Thoracic aorta (tissue), 2 donors: Measurements from ENCODE around the gene ADGRB3. TPM values are rescaled to one million over a fixed set of nuclear protein-coding genes. Genes with fewer than 3 reads are reported as not detected.

Experiments used
- ATAC-seq: fragments of 150-250 bp; one replicate; pipeline ENCODE4 v1.8.0; 2017; ENCODE audit warnings: low read depth; ENCODE audit not compliant: insufficient number of reproducible peaks, low FRiP score
- DNase-seq: peaks from one replicate; pipeline ENCODE4 v3.0.0-alpha.2; 2020; ENCODE audit warnings: low spot score
- H3K27ac ChIP-seq, 2 donors: fragments of 200-600 bp; sonication (generic); 1 replicate in 1 of 2; 2 replicates in 1 of 2; pipeline ENCODE4 v1.5.1; 2016; ENCODE audit warnings: mild to moderate bottlenecking in 2 of 2, moderate library complexity in 2 of 2
- H3K27me3 ChIP-seq: fragments of 200-600 bp; sonication (generic); replicated peaks from 2 replicates; pipeline ENCODE4 v1.6.0; 2016; ENCODE audit warnings: mild to moderate bottlenecking; ENCODE audit not compliant: insufficient read depth
- H3K36me3 ChIP-seq: fragments of 200-600 bp; sonication (generic); one replicate; pipeline ENCODE4 v1.5.1; 2016
- H3K4me1 ChIP-seq, 2 donors: fragments of 200-600 bp; sonication (generic); 1 replicate in 1 of 2; 2 replicates in 1 of 2; pipeline versions ENCODE4 v1.5.1 to v1.6.0; 2016; ENCODE audit warnings: low read depth in 2 of 2, mild to moderate bottlenecking in 1 of 2; ENCODE audit not compliant: control insufficient read depth in 1 of 2
- H3K4me3 ChIP-seq: fragments of 200-600 bp; sonication (generic); 2 replicates; pipeline ENCODE4 v1.5.1; 2016; ENCODE audit warnings: mild to moderate bottlenecking
- H3K9me3 ChIP-seq: fragments of 200-600 bp; sonication (generic); 2 replicates; pipeline ENCODE4 v1.5.1; 2016
- total RNA-seq, 2 donors: library from RNA; depleted of rRNA; stranded (reverse); fragments of >200 nt; gene quantifications; one replicate each; pipeline versions ENCODE4 v1.1.0 to v1.2.3, GENCODE V29; 2016
- TF ChIP-seq, protein P1 (sequence below): fragments of 200-600 bp; sonication (generic); IDR thresholded peaks from one replicate; pipeline ENCODE4 v1.5.1; 2019; ENCODE audit warnings: antibody characterized with exemption

ADGRB3 gene
- total RNA-seq, 2 donors from 2014 or later: 2.4 to 10.1 TPM

DNA sequence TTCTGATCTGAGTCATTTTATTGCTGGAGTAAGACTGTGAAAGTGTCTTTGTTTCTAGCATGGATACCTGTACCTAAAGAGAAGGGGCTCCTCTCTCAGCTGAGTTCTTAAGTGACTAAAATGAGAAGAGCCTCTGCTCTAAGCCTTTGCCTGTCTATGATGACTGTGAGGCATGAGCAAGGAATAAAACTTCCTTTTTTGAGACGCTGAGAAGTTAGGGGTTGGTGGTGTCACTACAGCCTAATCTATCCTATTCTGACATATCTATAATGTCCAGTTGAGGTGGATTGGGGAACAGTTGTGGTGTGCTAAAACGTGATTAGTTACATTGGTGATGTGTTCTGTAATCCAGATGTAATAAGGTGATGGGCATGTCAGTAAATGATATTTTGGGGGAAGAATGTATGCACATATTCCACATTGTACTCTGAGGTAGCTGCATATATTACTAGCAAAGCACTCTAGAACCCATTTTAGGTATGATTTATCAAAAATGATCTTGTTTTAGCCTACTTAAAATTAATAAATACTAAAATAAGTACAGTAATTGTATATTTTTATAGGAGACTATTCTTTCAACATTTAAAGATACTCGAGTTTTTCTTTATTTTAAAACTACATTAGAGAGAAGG lies 18.1 kb downstream of the ADGRB3 start:
- Histone ChIP-seq H3K4me3 (no peak overlapping the region), H3K4me1 (peaks cover 8 to 19% of the 10 kb centered on the region in 2 donors), H3K36me3 (no peaks in the 10 kb centered on the region), H3K9me3 (no peaks in the 10 kb centered on the region), H3K27me3 (no peaks in the 10 kb centered on the region), H3K27ac (no peak overlapping the region)
- DNase-seq: no peak
- TF ChIP-seq, protein P1, sequence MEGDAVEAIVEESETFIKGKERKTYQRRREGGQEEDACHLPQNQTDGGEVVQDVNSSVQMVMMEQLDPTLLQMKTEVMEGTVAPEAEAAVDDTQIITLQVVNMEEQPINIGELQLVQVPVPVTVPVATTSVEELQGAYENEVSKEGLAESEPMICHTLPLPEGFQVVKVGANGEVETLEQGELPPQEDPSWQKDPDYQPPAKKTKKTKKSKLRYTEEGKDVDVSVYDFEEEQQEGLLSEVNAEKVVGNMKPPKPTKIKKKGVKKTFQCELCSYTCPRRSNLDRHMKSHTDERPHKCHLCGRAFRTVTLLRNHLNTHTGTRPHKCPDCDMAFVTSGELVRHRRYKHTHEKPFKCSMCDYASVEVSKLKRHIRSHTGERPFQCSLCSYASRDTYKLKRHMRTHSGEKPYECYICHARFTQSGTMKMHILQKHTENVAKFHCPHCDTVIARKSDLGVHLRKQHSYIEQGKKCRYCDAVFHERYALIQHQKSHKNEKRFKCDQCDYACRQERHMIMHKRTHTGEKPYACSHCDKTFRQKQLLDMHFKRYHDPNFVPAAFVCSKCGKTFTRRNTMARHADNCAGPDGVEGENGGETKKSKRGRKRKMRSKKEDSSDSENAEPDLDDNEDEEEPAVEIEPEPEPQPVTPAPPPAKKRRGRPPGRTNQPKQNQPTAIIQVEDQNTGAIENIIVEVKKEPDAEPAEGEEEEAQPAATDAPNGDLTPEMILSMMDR: no peak
- no peak for ATAC-seq

GRCh38 chr6:68653706-68654089 lies 18.6 kb downstream of the ADGRB3 start:
- TF ChIP-seq, protein P1: no peak
- no peak for DNase-seq
- Histone ChIP-seq H3K36me3 (no peaks in the 10 kb centered on the region), H3K4me3 (no peak overlapping the region), H3K9me3 (no peaks in the 10 kb centered on the region), H3K27ac (no peak overlapping the region), H3K27me3 (no peaks in the 10 kb centered on the region), H3K4me1 (peaks cover 8 to 19% of the 10 kb centered on the region in 2 donors)
- no peak for ATAC-seq

- TF ChIP-seq, protein P1: no peak
- Histone ChIP-seq H3K4me3 (no peak overlapping the region), H3K9me3 (no peaks in the 10 kb centered on the region), H3K27me3 (no peaks in the 10 kb centered on the region), H3K27ac (no peak overlapping the region), H3K4me1 (peaks cover 8 to 19% of the 10 kb centered on the region in 2 donors), H3K36me3 (no peaks in the 10 kb centered on the region)
- ATAC-seq (no peak), DNase-seq (no peak)
Observed at GRCh38 chr6:68654134-68654533, 19.1 kb downstream of the ADGRB3 start.

DNA sequence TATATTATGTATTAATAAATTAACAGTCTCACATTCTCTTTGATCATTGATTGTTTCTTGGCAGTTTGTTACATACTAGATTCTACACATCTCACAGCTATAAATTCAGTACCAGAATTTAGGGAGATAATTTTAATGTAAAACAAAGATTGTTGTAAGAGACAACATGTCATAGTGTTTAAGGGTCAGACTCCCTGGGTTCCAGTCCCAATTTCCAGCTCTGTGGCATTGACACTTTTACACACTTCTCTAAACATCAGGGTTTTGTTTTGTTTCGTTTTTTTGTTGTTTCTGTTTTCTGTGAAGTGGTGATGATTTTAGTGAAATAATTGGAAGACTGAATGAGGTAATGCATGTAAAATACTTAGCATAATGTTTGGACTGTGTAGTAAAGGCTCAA lies 19.9 kb downstream of the ADGRB3 start:
- ATAC-seq: no peak
- peaks cover 8 to 16% of the 10 kb centered on the region in 2 donors for H3K4me1 ChIP-seq
- TF ChIP-seq, protein P1: no peak
- no peak for DNase-seq
- no peak overlapping the region for H3K27ac ChIP-seq
- no peaks in the 10 kb centered on the region for H3K36me3 ChIP-seq
- H3K4me3 ChIP-seq: no peak overlapping the region
- no peaks in the 10 kb centered on the region for H3K9me3 ChIP-seq
- H3K27me3 ChIP-seq: no peaks in the 10 kb centered on the region

- no peaks in the 10 kb centered on the region for H3K27me3 ChIP-seq
- no peaks in the 10 kb centered on the region for H3K9me3 ChIP-seq
- H3K4me3 ChIP-seq: no peak overlapping the region
- no peaks in the 10 kb centered on the region for H3K36me3 ChIP-seq
- TF ChIP-seq, protein P1: no peak
- no peak overlapping the region for H3K27ac ChIP-seq
- no peaks in the 10 kb centered on the region for H3K4me1 ChIP-seq
- DNase-seq (no peak), ATAC-seq (no peak)
Observed at GRCh38 chr6:68657374-68658139, 22.5 kb downstream of the ADGRB3 start.
